Activated CD4-positive, alpha-beta T cell treated with anti-CD3 and anti-CD28 coated beads, Interleukin-2, amount 50 U/mL, for 48 hours (primary cell): Measurements from ENCODE around the gene REPS1.
"Not testable (repeated sequence)": the region's sequence is repeated elsewhere in the genome, so short reads cannot be mapped to it uniquely, and the experiment has no call there.

Experiments used
- DNase-seq, 2 experiments: peaks; one replicate each; pipeline ENCODE4 v3.0.0-alpha.2; 2020

REPS1 gene

GRCh38 chr6:138970159-138970558 is 17.9 kb downstream of the REPS1 start:
- no peak for DNase-seq

- DNase-seq: no peak
These were observed 21.2 kb downstream of the REPS1 start for GRCh38 chr6:138966870-138967269.

GRCh38 chr6:138965971-138966370 is 22.1 kb downstream of the REPS1 start:
- DNase-seq: no peak

GRCh38 chr6:138965291-138965874 is 22.7 kb downstream of the REPS1 start:
- DNase-seq: no peak

- no peak for DNase-seq
These were observed 24.0 kb downstream of the REPS1 start for GRCh38 chr6:138964012-138964411.

- no peak for DNase-seq
These were observed 24.5 kb downstream of the REPS1 start for GRCh38 chr6:138963531-138963930.

- DNase-seq: no peak
These were observed 24.9 kb downstream of the REPS1 start for GRCh38 chr6:138963119-138963518.

- no peak for DNase-seq
These were observed 28.5 kb downstream of the REPS1 start for GRCh38 chr6:138959521-138959920.

- DNase-seq: no peak
These were observed 29.5 kb downstream of the REPS1 start for GRCh38 chr6:138958595-138958994.

GRCh38 chr6:138957903-138958302 is 30.1 kb downstream of the REPS1 start:
- DNase-seq: no peak

- DNase-seq: no peak
These were observed 30.6 kb downstream of the REPS1 start for GRCh38 chr6:138957484-138957883.

GRCh38 chr6:138956244-138956924 is 31.7 kb downstream of the REPS1 start:
- no peak for DNase-seq

GRCh38 chr6:138955262-138955661 is 32.8 kb downstream of the REPS1 start:
- no peak for DNase-seq

GRCh38 chr6:138953451-138953850 is 34.6 kb downstream of the REPS1 start:
- no peak for DNase-seq

- no peak for DNase-seq
These were observed 39.4 kb downstream of the REPS1 start for GRCh38 chr6:138948546-138949179.

- DNase-seq: no peak
These were observed 40.0 kb downstream of the REPS1 start for GRCh38 chr6:138948004-138948403.

GRCh38 chr6:138945354-138945753 is 42.7 kb downstream of the REPS1 start:
- no peak for DNase-seq

GRCh38 chr6:138944412-138944811 is 43.6 kb downstream of the REPS1 start:
- DNase-seq: peak; percentile 7 to 28

- no peak for DNase-seq
These were observed 44.9 kb downstream of the REPS1 start for GRCh38 chr6:138943089-138943625.

GRCh38 chr6:138936873-138937272 is 51.2 kb downstream of the REPS1 start:
- not testable (repeated sequence) for DNase-seq

GRCh38 chr6:138931660-138932059 is 56.4 kb downstream of the REPS1 start:
- no peak for DNase-seq

GRCh38 chr6:138926579-138926978 is 61.5 kb downstream of the REPS1 start:
- no peak for DNase-seq

- no peak for DNase-seq
These were observed 62.2 kb downstream of the REPS1 start for GRCh38 chr6:138925806-138926205.

GRCh38 chr6:138923561-138923960 is 64.5 kb downstream of the REPS1 start:
- no peak for DNase-seq
